Loucy (cell line): ENCODE measurements around the gene WDR4.
"Not testable (repeated sequence)": the region's sequence is repeated elsewhere in the genome, so short reads cannot be mapped to it uniquely, and the experiment has no call there.

Experiments used
- H2AFZ ChIP-seq: fragments of 200-600 bp; sonication (generic); 2 replicates; pipeline ENCODE4 v1.6.0; 2016; ENCODE audit warnings: antibody characterized with exemption, mild to moderate bottlenecking, low read length, moderate library complexity
- H3F3A ChIP-seq: fragments of 200-600 bp; 2 replicates; pipeline ENCODE4 v1.6.0; 2016; ENCODE audit warnings: antibody characterized with exemption, low read depth, mild to moderate bottlenecking
- H3K27me3 ChIP-seq: fragments of 200-600 bp; sonication (generic); 2 replicates; pipeline ENCODE4 v1.6.1; 2014; ENCODE audit warnings: low read length, mild to moderate bottlenecking; ENCODE audit not compliant: insufficient read depth, poor library complexity, severe bottlenecking
- H3K36me3 ChIP-seq: fragments of 200-600 bp; sonication (generic); 2 replicates; pipeline ENCODE4 v1.6.1; 2016; ENCODE audit warnings: low read length; ENCODE audit not compliant: insufficient read depth
- H3K4me1 ChIP-seq: fragments of 200-600 bp; sonication (generic); 2 replicates; pipeline ENCODE4 v1.5.1; 2014; ENCODE audit warnings: low read length, mild to moderate bottlenecking; ENCODE audit not compliant: insufficient read depth, poor library complexity, severe bottlenecking
- H3K4me2 ChIP-seq: fragments of 200-600 bp; sonication (generic); 2 replicates; pipeline ENCODE4 v1.6.0; 2014; ENCODE audit warnings: antibody characterized with exemption, low read length, low read depth, mild to moderate bottlenecking; ENCODE audit not compliant: poor library complexity, severe bottlenecking
- H3K4me3 ChIP-seq: fragments of 200-600 bp; sonication (generic); 2 replicates; pipeline ENCODE4 v1.5.1; 2014; ENCODE audit warnings: low read length, mild to moderate bottlenecking, mixed read lengths; ENCODE audit not compliant: poor library complexity, severe bottlenecking
- H3K79me2 ChIP-seq: fragments of 200-600 bp; sonication (generic); 2 replicates; pipeline ENCODE4 v1.6.1; 2014; ENCODE audit warnings: low read length; ENCODE audit not compliant: insufficient read depth
- H3K9ac ChIP-seq: fragments of 200-600 bp; sonication (generic); 2 replicates; pipeline ENCODE4 v1.6.0; 2014; ENCODE audit warnings: mild to moderate bottlenecking, low read depth, low read length, moderate library complexity; ENCODE audit not compliant: poor library complexity, severe bottlenecking
- H3K9me2 ChIP-seq: fragments of 200-600 bp; sonication (generic); replicated peaks from 2 replicates; pipeline ENCODE4 v1.6.1; 2016; ENCODE audit warnings: low read depth, low read length, mixed read lengths
- H3K9me3 ChIP-seq: fragments of 200-600 bp; sonication (generic); 2 replicates; pipeline ENCODE4 v1.6.1; 2014; ENCODE audit warnings: mild to moderate bottlenecking, antibody characterized with exemption, low read length, low read depth; ENCODE audit not compliant: insufficient read depth
- H4K20me1 ChIP-seq: fragments of 200-600 bp; sonication (generic); 2 replicates; pipeline ENCODE4 v1.6.0; 2014; ENCODE audit warnings: antibody characterized with exemption, low read length, mild to moderate bottlenecking; ENCODE audit not compliant: insufficient read depth, poor library complexity, severe bottlenecking
- CTCF ChIP-seq: fragments of 200-600 bp; sonication (generic); conservative IDR thresholded peaks from 2 replicates; pipeline ENCODE4 v1.5.1; 2014; ENCODE audit warnings: mild to moderate bottlenecking, antibody characterized with exemption, low read length
- EZH2phosphoT487 ChIP-seq: fragments of 200-600 bp; IDR thresholded peaks from 2 replicates; pipeline ENCODE4 v1.6.1; 2018; ENCODE audit warnings: antibody characterized with exemption, mild to moderate bottlenecking, moderate library complexity, borderline replicate concordance

Gene WDR4

GRCh38 chr21:42878993-42879787 is at the start of gene WDR4:
Gene WDR4 (minus strand): TSS chr21:42879539. CDS start chr21:42879495, 44 bp downstream.
- Histone ChIP-seq H3F3A (no peaks in the 10 kb centered on the region), H3K9ac (peak within 1 kb of the TSS; percentile 90), H2AFZ (peak within 1 kb of the TSS; percentile 92), H3K4me2 (peak within 1 kb of the TSS; percentile 80), H3K9me2 (no peaks in the 10 kb centered on the region), H3K27me3 (no peaks in the 10 kb centered on the region), H3K36me3 (peaks cover 5% of the 10 kb centered on the region; the same call in 1 of the 2 replicates), H3K4me3 (peak within 1 kb of the TSS; percentile 84), H3K79me2 (peaks cover 46% of the 10 kb centered on the region), H3K4me1 (peaks cover 18% of the 10 kb centered on the region), H4K20me1 (peaks cover 17% of the 10 kb centered on the region), H3K9me3 (no peaks in the 10 kb centered on the region)
- no peak for TF ChIP-seq EZH2phosphoT487
- no peak for TF ChIP-seq CTCF

GRCh38 chr21:42927474-42928200 is 48.3 kb upstream of the WDR4 start:
- H2AFZ ChIP-seq, H4K20me1 ChIP-seq, H3F3A ChIP-seq, H3K4me3 ChIP-seq, H3K9ac ChIP-seq, H3K4me2 ChIP-seq, H3K9me2 ChIP-seq, H3K36me3 ChIP-seq, H3K27me3 ChIP-seq, H3K9me3 ChIP-seq, H3K79me2 ChIP-seq: not testable (repeated sequence)
- H3K4me1 ChIP-seq, result peaks cover 23% of the 10 kb centered on the region

GRCh38 chr21:42925114-42925926 is 46.0 kb upstream of the WDR4 start, which contains the start of gene ERVH48-1:
Gene ERVH48-1 (minus strand): TSS chr21:42925630. CDS start chr21:42919006, 6,624 bp downstream.
- peak within 1 kb of the TSS; percentile 64 for H3K4me3 ChIP-seq
- H3K9me2 ChIP-seq, result no peaks in the 10 kb centered on the region
- H2AFZ ChIP-seq, result peak within 1 kb of the TSS; percentile 47; the same call in 1 of the 2 replicates

More at GRCh38 chr21:42925114-42925926, 46.0 kb upstream of the WDR4 start, which contains the start of gene ERVH48-1:
- no peaks in the 10 kb centered on the region; the same call in 1 of the 2 replicates for H3K79me2 ChIP-seq
- peak within 1 kb of the TSS; percentile 72 for H3K4me2 ChIP-seq
- H3F3A ChIP-seq, result no peaks in the 10 kb centered on the region
- no peaks in the 10 kb centered on the region for H4K20me1 ChIP-seq
- peak within 1 kb of the TSS; percentile 72 for H3K9ac ChIP-seq
- peaks cover 23% of the 10 kb centered on the region for H3K4me1 ChIP-seq
- H3K27me3 ChIP-seq, result no peaks in the 10 kb centered on the region
- no peaks in the 10 kb centered on the region for H3K9me3 ChIP-seq
- H3K36me3 ChIP-seq, result no peaks in the 10 kb centered on the region
- TF ChIP-seq EZH2phosphoT487, result no peak
- no peak for TF ChIP-seq CTCF
